Measurements from ENCODE around the gene SOCS1.

SOCS1 gene

DNA sequence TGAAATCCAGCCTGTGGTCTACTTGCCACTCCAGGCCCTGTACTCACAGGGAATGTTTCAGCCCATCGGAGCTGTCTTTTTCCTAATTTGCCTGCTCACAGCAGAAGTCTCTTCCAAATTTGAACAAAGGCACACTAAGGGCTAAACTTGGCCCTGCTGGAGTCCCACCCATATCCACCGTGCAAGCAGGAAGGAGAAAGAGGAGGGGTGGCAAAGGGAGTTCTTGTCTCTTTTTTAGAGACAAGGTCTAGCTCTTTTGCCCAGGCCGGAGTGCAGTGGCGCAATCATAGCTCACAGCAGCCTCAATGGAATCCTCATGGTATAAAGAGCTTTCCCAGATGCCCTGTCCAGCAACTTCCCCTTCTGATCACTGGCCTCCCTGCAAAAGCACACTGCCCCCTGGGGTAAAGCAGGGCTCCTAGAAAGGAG, 27.8 kb upstream of the SOCS1 start:
- DNase-seq = no peak

DNA sequence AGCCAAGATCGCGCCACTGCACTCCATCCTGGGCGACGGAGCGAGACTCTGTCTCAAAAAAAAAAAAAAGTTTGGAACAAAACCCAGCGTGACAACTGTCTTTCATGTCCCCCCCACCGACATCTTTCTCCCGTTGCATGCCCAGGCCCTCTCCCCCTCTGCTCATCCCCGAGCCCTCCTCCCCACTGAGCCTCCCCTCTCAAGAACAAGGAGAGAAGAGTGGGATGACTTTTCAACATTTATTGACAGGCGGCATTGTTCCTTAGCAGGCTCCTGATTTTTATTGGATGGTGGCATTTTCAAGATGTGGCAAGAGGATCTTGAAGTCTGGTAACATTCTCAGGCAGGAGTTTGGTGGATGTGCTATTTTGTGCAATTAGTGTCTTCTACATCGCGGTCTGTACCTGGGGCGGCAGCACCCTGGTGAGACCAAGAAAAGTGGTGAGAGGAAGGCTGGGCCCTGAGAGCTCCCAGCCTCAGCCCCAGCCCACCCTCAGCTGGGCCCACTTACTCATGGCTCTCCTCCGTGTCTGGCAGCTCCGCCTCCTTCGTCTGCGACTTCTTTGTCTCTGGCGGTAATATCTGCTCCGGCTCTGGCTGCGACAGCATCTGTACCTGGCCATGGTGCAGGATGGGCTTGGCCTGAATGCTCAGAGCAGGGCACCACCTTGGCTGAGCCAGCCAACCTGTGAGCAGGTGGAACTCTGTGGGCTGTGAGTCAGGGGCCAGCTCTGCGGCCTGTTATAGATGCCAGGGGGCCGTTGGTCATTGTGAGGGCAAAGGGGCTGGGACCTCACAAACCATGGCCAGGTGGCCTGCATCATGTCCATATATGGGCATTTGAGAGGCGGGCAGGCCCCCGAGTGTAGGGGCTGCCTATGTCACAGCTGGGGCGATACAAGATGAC, 24.9 kb upstream of the SOCS1 start, which contains the start of gene PRM1:
Gene PRM1, minus strand, starts transcription at position 715 of the 907 bp plus-strand sequence. Its CDS starts 92 bp downstream, at position 623.
- DNase-seq = no peak

DNA sequence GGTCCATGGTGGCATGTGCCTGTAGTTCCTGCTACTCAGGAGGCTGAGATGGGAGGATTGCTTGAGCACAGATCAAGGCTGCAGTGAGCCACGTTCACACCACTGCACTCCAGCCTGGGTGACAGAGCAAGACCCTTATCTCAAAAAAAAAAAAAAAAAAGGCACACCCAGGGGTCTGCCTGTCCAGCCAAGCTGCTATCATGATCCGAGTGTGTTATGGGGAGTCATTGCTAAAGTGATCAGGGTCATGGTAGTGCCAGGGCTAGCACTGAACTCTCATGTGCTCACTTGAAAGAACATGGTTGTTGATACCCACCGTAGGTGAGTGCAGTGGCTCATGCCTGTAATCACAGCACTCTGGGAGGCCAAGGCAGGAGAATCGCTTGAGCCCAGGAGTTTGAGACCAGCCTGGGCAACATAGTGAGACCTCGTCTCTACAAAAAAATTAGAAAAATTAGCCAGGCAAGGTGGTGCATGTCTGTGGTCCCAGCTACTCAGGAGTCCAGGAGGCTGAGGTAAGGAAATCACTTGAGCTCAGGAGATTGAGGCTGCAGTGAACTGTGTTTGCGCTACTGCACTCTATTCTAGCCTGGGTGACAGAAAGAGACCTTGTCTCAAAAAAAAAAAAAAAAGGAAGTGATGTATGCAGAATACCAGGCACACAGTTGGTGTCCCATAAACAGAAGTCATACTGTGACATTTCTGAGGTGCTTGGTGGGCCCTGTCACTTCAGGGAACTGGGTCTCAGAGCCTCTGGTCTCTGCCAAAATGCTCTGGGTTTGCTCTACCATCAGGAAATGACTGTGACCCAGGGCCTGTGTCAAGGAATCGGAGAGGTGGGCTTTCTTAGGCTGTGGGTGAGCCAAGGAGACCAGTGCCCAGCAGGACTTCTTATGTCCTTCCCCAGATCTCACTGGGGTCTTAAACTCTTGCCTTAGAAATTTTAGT, 23.0 kb upstream of the SOCS1 start:
- no peak for DNase-seq

- no peak for DNase-seq
Measured at GRCh38 chr16:11277607-11278337, 21.8 kb upstream of the SOCS1 start.

DNA sequence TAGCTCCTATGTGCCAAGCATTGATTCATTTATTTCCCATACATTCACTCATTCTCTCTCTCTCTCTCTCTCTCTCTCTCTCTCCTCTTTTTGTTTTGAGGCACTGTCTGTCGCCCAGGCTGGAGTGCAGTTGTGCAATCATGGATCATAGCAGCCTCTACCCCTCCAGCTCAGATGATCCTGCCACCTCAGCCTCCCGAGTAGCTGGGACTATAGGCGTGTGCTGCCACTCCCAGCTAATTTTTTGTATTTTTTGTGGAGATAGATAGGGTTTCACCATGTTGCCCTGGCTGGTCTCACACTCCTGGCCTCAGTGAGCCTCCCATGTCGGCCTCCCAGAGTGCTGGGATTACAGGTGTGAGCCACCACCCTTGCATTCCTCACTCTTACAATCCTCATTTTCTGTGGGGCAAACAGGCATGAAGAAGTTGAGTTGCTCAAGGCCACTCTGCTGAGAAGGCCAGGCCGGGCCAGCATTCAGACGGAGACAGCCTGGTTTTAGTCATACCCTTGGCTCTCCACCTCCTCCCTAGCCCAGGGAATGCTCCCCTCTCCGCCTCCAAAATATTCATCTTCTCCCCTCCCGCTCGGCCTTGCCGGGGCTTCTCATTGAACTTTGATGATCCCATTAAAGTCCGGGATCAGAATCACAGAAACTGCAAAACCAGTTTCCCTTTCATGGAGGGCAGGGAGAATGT, 21.0 kb upstream of the SOCS1 start:
- no peak for DNase-seq

DNA sequence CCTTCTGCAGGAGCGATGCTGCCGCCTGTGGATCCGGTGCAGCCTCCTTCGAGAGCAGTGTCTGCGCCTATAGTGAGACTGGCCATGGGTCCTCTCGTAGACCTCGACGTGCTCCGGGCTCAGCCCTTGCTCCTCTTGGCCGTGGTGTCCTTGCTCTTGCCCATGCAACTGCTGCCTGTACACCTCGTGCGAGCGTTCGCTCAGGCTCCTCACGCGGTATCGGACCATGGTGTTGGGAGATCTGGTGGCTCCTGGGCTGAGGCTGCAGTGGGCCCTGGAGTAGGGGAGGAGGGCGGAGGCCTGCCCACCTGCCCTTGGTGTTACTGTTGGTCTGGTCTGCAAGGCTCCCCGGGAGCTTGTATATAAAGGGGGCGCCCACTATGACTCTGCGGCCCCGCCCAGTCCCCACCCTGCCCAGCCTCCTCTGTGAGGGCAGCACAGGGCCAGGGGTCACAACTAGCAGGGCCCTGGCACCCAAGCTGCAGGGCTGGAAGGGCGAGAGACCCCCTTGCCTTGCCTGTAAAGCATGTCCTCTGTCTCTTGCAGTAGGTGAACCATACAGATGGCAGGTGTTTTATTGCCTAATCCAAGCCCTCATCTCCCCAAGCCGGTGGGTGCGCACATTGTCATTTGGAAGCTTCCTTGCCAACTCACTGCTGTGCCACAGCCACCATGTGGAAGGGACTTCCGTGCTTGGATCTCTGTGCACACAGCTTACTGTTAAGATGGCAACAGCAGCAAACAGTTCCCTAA, 20.3 kb upstream of the SOCS1 start, which contains the start of gene PRM2:
Gene PRM2, minus strand, starts transcription at position 338 of the 753 bp plus-strand sequence. Its CDS starts 110 bp downstream, at position 228.
- no peak for DNase-seq

- DNase-seq = no peak
Measured at GRCh38 chr16:11274964-11275363, 19.0 kb upstream of the SOCS1 start.

DNA sequence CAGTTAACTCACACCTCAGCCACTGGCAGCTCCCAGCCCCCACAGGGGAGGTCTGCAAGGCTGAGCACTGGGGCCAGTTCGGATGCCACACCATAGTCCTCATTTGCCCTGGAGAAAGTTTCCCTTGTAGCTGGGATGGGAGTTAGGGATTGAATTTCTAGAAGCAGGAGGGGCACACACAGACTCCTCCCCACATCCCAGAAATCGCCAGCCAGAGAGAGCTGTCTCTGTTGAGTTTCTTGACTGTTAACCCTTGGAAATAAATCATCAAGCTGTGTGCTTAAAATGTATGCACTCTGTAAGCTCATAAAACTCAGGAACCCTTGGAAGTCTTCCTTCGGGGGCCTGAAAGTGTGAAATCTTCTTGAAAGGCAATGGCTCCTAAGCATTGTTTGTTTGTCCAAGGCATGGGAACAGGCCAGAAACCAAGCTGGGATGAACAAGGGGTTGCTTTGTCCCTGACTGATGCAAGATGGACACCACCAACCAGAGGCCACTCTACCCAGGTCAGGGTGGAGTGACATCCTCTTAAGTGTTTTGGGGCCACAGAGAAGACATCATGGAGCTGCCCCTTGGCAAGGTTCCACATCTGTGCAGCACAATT, 17.8 kb upstream of the SOCS1 start:
- DNase-seq = no peak

- no peak for DNase-seq
Measured at GRCh38 chr16:11272921-11273720, 17.1 kb upstream of the SOCS1 start, which contains the start of gene PRM3. Gene PRM3 (minus strand): TSS chr16:11273629. CDS start chr16:11273595, 34 bp downstream.

- no peak for DNase-seq
Measured at GRCh38 chr16:11272484-11272883, 16.5 kb upstream of the SOCS1 start.

GRCh38 chr16:11271610-11272009, 15.6 kb upstream of the SOCS1 start:
- DNase-seq = no peak

GRCh38 chr16:11270602-11271162, 14.7 kb upstream of the SOCS1 start:
- no peak for DNase-seq

- no peak for DNase-seq
Measured at GRCh38 chr16:11268921-11269375, 12.9 kb upstream of the SOCS1 start, which contains the start of gene TNP2. Gene TNP2 (minus strand): TSS chr16:11269325. CDS start chr16:11269262, 63 bp downstream.

DNA sequence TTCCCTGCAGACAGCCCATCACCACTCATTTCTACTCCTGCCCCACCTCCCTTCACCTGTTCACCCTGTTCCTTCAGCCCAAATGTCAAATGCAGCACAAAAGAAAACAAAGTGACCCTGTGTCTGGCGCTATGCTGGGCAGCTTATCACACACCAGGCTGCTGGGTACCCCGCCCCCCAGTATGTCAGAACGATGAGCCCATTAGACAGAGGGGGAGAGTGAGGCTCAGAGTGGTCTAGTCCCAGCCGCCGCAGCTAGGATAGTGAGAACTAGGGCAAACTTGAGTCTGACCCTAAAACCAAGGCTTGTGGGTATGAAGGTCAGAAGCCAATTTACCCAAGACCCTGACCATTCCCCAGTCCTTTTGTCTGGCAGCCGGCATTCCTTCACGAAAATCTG, 9.1 kb upstream of the SOCS1 start:
- DNase-seq = no peak

GRCh38 chr16:11264155-11264832, 8.3 kb upstream of the SOCS1 start:
- DNase-seq = no peak

DNA sequence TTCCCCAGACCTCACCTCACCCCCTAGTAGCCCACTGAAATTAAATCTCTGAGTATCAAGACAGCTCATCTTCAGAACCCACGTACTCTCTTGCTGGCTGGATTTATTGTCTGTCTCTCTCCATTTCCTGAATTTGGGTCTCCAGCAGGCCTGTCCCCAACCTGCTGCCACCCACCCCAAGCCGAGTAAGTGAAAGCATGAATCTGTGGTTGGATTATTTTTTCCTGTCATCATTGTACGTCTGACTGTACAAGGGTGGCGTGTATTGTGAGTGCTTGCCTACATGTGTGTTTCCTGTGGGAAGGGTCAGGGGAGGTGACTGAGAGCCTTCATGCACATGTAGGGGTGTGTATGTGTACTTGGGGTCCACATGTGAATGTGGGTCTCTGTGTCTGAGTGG, 7.7 kb upstream of the SOCS1 start:
- no peak for DNase-seq

DNA sequence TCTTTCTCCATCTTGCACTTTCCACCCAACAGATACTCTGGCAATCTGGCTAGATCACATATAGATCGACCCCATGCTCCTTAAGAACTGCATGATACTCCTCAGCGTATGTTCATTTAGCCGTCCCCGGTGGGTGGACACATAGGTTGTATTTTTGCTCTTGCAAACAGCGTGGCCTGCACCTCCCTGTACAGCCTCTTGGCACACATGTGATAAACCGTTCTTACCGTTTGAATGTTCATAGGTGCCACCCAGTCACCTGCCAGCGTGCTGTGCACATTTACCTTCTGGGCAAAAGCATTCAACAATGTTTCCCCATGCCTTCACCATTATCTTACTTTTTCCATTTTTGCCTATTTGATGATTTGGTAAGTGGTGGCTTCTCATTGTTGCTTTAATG, 6.9 kb upstream of the SOCS1 start:
- no peak for DNase-seq

- no peak for DNase-seq
Measured at GRCh38 chr16:11260596-11260966, 4.6 kb upstream of the SOCS1 start.
